ENCODE results near the gene NPIPA7.
"Not testable (repeated sequence)": the region's sequence is repeated elsewhere in the genome, so short reads cannot be mapped to it uniquely, and the experiment has no call there.

The NPIPA7 gene

DNA sequence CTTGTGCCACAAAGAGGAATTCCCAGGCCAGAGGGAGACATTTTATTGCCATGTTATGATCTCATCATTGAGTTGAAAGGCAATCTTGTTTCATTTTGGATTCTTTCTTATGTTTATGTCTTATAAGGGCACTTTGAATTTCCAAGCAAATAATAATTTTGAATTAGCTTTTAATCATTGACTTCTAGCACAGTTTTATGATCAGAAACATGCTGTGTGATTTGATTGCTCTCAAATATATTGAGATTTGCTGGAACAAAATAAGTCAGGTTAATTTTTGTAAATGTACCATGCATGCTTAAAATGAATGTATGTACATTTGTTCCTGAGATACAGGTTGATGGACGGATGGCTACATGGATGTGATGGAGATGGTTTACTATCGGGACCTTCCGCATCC is at the start of gene NPIPA7:
TSS of gene NPIPA7 (plus strand) at position 301 of the 400 bp plus-strand sequence. CDS start 105 bp downstream, outside the sequence.
- DNase-seq = not testable (repeated sequence)

DNA sequence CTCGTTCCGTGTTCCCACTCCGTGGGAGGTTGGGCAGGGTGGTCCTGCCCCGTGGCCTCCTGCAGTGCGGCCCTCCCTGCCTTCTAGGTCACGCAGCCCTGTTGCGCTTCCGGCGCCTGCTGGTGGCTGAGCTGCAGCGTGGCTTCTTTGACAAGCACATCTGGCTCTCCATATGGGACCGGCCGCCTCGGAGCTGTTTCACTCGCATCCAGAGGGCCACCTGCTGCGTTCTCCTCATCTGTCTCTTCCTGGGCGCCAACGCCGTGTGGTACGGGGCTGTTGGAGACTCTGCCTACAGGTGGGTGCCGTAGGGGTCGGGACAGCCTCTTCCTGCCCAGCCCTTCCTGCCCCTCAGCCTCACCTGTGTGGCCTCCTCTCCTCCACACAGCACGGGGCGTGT is 47.5 kb upstream of the NPIPA7 start:
- DNase-seq = peak; percentile 7

DNA sequence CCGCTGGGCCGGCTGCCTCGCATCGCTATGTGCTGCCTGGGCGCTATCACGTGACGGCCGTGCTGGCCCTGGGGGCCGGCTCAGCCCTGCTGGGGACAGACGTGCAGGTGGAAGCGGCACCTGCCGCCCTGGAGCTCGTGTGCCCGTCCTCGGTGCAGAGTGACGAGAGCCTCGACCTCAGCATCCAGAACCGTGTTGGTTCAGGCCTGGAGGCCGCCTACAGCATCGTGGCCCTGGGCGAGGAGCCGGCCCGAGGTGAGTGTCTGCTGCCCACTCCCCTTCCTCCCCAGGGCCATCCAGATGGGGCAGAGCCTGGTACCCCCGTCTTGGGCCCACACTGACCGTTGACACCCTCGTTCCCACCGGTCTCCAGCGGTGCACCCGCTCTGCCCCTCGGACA is 21.4 kb upstream of the NPIPA7 start:
- DNase-seq = not testable (repeated sequence)

DNA sequence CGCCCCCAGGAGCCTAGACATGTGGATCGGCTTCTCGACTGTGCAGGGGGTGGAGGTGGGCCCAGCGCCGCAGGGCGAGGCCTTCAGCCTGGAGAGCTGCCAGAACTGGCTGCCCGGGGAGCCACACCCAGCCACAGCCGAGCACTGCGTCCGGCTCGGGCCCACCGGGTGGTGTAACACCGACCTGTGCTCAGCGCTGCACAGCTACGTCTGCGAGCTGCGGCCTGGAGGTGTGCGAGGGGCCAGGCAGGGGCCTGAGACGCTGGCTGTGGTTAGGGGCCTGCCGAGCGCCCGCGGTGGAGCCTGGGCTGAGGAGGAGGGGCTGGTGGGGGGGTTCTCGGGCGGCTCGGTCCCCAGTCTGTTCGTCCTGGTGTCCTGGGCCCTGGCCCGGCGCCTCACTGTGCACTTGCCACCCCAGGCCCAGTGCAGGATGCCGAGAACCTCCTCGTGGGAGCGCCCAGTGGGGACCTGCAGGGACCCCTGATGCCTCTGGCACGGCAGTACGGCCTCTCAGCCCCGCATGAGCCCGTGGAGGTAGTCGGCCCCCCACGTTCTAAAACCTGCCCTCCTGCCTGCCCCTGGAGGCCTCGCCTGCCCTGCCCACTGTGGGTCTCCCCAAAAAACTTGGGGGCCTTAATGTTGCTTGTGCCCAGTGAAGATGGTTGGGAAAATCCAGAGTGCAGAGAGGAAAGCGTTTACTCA is 20.2 kb upstream of the NPIPA7 start:
- DNase-seq = not testable (repeated sequence)

DNA sequence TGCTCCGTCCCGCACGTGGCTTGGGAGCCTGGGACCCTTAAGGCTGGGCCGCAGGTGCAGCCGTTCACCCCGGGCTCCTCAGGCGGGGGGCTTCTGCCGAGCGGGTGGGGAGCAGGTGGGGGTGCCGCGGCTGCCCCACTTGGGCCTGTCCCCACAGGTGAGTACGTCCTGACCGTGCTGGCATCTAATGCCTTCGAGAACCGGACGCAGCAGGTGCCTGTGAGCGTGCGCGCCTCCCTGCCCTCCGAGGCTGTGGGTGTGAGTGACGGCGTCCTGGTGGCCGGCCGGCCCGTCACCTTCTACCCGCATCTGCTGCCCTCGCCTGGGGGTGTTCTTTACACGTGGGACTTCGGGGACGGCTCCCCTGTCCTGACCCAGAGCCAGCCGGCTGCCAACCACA is 15.3 kb upstream of the NPIPA7 start:
- DNase-seq = not testable (repeated sequence)

DNA sequence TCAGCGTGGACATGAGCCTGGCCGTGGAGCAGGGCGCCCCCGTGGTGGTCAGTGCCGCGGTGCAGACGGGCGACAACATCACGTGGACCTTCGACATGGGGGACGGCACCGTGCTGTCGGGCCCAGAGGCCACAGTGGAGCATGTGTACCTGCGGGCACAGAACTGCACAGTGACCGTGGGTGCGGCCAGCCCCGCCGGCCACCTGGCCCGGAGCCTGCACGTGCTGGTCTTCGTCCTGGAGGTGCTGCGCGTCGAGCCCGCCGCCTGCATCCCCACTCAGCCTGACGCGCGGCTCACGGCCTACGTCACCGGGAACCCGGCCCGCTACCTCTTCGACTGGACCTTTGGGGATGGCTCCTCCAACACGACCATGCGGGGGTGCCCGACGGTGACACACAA is 14.8 kb upstream of the NPIPA7 start:
- DNase-seq = not testable (repeated sequence)

DNA sequence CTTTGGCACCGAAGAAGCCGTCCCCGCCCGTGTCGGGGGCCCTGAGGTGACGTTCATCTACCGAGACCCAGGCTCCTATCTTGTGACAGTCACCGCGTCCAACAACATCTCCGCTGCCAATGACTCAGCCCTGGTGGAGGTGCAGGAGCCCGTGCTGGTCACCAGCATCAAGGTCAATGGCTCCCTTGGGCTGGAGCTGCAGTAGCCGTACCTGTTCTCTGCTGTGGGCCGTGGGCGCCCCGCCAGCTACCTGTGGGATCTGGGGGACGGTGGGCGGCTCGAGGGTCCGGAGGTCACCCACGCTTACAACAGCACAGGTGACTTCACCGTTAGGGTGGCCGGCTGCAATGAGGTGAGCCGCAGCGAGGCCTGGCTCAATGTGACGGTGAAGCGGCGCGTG is 14.2 kb upstream of the NPIPA7 start:
- DNase-seq = not testable (repeated sequence)

DNA sequence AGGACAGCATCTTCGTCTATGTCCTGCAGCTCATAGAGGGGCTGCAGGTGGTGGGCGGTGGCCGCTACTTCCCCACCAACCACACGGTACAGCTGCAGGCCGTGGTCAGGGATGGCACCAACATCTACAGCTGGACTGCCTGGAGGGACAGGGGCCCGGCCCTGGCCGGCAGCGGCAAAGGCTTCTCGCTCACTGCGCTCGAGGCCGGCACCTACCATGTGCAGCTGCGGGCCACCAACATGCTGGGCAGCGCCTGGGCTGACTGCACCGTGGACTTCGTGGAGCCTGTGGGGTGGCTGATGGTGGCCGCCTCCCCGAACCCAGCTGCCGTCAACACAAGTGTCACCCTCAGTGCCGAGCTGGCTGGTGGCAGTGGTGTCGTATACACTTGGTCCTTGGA is 13.6 kb upstream of the NPIPA7 start:
- peak; percentile 7 for DNase-seq

DNA sequence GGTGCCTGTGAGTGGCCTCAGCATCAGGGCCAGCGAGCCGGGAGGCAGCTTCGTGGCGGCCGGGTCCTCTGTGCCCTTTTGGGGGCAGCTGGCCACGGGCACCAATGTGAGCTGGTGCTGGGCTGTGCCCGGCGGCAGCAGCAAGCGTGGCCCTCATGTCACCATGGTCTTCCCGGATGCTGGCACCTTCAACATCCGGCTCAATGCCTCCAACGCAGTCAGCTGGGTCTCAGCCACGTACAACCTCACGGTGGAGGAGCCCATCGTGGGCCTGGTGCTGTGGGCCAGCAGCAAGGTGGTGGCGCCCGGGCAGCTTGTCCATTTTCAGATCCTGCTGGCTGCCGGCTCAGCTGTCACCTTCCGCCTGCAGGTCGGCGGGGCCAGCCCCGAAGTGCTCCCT is 13.1 kb upstream of the NPIPA7 start:
- DNase-seq = not testable (repeated sequence)

DNA sequence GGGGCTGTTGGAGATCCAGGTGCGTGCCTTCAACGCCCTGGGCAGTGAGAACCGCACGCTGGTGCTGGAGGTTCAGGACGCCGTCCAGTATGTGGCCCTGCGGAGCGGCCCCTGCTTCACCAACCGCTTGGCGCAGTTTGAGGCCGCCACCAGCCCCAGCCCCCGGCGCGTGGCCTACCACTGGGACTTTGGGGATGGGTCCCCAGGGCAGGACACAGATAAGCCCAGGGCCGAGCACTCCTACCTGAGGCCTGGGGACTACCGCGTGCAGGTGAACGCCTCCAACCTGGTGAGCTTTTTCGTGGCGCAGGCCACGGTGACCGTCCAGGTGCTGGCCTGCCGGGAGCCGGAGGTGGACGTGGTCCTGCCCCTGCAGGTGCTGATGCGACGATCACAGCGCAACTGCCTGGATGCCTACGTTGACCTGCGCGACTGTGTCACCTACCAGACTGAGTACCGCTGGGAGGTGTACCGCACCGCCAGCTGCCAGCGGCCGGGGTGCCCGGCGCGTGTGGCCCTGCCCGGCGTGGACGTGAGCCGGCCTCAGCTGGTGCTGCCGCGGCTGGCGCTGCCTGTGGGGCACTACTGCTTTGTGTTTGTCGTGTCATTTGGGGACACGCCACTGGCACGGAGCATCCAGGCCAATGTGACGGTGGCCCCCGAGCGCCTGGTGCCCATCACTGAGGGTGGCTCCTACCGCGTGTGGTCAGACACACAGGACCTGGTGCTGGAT is 12.2 kb upstream of the NPIPA7 start:
- peak; percentile 6 for DNase-seq

DNA sequence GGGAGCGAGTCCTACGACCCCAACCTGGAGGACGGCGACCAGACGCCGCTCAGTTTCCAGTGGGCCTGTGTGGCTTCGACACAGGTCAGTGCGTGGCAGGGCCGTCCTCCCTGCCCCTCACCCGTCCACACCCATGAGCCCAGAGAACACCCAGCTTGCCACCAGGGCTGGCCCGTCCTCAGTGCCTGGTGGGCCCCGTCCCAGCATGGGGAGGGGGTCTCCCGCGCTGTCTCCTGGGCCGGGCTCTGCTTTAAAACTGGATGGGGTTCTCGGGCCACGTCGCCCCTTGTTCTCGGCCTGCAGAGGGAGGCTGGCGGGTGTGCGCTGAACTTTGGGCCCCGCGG is 11.7 kb upstream of the NPIPA7 start:
- not testable (repeated sequence) for DNase-seq

DNA sequence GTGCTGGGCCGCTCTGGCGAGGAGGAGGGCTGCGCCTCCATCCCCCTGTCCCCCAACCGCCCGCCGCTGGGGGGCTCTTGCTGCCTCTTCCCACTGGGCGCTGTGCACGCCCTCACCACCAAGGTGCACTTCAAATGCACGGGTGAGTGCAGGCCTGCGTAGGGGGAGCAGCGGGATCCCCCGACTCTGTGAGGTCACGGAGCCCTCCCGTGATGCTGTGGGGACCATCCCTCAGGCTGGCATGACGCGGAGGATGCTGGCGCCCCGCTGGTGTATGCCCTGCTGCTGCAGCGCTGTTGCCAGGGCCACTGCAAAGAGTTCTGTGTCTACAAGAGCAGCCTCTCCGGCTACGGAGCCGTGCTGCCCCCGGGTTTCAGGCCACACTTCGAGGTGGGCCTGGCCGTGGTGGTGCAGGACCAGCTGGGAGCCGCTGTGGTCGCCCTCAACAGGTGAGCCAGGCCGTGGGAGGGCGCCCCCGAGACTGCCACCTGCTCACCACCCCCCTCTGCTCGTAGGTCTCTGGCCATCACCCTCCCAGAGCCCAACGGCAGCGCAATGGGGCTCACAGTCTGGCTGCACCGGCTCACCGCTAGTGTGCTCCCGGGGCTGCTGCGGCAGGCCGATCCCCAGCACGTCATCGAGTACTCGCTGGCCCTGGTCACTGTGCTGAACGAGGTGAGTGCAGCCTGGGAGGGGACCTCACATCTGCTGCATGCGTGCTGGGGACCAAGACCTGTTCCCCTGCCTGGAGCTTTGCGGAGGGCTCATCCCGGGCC is 9.7 kb upstream of the NPIPA7 start:
- DNase-seq = peak; percentile 6

DNA sequence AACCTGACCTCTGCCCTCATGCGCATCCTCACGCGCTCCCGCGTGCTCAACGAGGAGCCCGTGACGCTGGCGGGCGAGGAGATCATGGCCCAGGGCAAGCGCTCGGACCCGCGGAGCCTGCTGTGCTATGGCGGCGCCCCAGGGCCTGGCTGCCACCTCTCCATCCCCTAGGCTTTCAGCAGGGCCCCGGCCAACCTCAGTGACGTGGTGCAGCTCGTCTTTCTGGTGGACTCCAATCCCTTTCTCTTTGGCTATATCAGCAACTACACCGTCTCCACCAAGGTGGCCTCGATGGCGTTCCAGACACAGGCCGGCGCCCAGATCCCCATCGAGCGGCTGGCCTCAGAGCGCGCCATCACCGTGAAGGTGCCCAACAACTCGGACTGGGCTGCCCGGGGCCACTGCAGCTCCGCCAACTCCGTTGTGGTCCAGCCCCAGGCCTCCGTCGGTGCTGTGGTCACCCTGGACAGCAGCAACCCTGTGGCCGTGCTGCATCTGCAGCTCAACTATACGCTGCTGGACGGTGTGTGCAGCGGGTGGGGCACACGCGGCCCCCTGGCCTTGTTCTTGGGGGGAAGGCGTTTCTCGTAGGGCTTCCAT is 7.7 kb upstream of the NPIPA7 start:
- DNase-seq = peak; percentile 7

DNA sequence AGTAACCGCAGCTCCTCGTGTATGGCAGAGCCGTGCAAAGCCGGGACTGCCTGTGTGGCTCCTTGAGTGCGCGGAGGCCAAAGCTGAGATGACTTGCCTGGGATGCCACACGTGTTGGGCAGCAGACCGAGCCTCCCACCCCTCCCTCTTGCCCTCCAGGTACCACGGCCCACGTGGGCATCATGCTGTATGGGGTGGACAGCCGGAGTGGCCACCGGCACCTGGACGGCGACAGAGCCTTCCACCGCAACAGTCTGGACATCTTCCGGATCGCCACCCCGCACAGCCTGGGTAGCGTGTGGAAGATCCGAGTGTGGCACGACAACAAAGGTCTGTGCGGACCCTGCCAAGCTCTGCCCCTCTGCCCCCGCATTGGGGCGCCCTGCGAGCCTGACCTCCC is 4.7 kb upstream of the NPIPA7 start:
- not testable (repeated sequence) for DNase-seq

DNA sequence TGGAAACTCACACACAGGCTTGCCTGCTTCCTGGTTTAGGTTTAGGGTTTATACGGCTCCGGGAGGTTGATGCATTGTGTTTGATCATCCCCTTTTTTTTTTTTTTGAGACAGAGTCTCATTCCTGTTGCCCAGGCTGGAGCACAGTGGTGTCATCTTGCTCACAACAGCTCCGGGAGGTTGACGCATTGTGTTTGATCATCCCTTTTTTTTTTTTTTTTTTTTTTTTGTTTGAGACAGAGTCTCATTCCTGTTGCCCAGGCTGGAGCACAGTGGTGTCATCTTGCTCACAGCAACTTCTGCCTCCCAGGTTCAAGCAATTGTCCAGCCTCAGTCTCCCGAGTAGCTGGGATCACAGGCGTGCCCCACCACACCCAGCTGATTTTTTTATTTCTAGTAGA is 20.7 kb downstream of the NPIPA7 start:
- DNase-seq = not testable (repeated sequence)

DNA sequence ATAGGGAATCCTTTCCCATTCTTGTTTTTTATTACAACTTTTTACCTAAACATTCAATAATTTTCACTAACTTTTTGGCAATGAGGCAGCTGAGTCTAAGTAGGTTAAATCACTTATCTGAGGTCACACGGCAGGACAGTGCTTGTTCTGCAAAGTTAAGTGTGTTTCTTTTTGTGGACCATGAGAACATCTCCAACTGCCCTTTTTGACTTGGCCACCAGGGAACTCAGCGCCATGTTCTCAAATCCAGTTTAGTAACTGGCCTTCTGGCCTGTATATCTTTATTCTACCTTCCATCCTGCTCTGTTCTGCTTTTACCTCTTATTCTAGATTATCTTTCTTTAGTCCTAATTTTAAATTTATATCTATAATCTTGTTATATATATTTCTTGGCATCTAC is 23.4 kb downstream of the NPIPA7 start:
- not testable (repeated sequence) for DNase-seq

DNA sequence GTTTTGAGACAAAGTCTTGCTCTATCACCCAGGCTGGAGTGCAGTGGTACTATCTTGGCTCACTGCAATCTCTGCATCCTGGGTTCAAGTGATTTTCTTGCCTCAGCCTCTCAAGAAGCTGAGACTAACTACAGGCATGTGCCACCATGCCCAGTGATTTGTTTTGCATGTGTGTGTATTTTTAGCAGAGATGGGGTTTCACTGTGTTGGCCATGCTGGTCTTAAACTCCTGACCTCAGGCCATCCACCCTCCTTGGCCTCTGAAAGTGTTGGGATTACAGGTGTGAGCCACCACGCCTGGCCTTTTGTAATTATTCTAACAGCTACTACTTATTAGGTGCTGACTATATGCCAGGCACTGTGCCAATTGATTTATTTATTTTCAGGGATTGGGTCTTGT is 25.3 kb downstream of the NPIPA7 start:
- not testable (repeated sequence) for DNase-seq

DNA sequence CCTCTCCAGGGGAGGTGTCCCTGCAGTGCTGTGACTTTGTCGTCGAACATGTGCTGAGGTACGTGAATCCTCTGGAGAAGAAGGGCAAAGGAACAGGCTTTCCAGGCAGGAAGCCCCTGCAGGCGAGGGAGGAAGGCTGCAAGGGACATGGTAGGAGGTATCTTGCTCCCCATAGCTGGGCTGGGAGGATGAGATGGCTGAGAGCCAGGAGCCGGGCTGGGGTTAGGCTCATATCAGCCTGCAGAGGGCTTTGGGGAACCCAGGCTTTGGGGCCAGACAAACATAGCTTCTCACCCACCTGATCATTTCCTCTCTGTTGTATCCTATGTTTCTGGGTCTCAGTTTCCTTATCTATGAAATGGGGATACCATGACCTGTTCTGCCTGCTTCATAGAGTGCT is 26.5 kb downstream of the NPIPA7 start:
- DNase-seq = not testable (repeated sequence)

DNA sequence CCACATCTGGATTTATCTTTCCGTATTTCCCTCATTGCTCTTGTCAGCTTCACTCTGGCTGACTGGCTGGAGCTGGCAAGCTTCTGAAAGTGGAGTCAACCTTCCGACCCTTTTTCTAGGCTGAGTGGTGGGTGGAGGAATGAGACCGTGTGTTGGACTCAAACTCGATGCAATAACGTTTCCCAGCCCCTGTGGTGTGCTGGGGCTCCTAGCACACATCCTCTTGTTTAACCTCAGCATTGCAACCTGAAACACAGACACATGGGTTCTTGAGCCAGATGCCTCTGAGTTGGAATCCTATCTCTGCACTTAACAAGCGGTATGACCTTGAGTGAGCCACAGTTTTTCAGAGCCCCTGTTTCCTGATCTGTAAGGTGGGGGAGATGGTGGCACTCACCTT is 29.5 kb downstream of the NPIPA7 start:
- not testable (repeated sequence) for DNase-seq

DNA sequence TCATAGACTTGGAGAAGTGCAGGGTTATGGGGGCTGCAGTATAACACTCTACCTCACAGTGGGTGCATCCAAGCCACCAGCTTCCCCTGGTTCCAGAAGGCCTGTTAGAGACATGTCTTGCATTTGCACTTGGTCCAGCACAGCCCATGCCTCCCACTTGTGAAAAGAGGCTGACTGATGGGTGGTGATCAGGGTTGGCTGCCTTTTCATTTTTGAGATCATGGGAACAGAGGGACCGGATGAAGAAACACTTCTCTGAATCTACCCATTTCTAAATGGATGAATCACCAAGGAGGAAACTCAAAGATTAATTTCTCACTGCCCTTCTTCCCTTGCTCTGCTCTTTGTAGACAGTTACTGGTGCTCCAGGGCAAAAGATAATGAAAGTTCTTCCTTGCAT is 34.8 kb downstream of the NPIPA7 start:
- DNase-seq = not testable (repeated sequence)

DNA sequence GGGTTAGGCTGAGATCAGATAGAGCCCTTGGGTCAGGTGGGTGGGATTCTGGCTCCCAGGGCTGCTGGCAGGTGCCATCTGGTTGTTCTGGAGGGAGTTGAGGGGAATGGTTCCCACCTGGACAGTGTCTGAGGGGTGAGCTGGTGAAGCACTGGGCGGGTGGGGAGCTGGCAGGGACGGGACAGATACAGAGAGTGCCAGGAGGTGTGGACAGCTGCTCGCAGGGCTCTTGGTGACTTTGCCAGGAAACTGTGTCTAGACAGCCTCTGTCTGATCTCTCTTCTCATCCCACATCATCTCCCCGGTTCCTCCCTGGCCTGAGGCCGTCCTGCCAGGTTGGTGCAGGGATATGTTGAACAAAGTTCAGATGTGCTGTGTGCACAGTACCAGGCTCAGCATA is 38.1 kb downstream of the NPIPA7 start:
- not testable (repeated sequence) for DNase-seq

DNA sequence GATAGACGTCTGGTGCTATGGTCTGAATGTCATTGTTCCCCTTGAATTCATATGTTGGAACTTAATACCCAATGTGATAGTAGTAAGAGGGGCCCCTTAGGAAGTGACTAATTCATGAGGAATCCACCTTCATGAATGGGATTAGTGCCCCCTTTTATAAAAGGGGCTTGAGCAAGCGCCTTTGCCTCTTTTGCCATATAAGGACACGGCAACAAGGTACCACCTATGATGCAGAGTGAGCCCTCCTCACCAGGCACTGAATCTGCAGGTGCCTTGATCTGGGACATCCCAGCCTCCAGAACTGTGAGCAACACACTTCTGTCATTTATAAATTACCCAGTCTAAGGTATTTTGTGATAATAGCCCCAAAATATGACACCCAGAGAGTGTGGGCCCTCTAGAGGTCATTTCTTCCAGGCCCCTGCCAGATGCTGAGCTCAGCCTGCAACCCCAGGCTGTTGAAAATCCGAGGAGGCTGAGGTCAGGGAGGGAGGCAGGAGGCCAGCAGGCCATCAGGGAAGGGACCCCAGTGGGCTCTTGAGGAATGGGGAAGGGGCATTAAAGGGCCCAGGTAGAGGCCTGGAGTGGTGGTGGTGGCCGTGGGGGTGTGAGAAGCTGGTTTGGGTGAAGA is 39.1 kb downstream of the NPIPA7 start:
- DNase-seq = not testable (repeated sequence)

DNA sequence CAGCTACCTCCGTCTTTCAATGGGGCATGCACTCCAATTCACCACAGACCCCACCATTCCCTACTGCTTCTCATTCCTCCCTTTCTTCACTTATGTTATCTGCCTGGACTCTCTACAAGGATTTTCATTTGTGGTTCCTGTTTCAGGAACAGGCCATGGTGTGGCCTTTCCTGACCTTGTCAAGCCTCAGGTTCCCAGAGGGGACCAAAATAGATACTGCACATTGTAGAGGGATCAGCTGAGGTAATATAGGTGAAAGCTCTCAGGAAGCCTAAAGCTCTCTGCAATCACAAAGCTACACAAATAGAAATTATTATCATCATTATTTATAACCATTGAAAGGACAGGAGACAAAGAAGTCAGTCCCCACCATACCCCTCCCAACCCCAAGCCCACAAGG is 41.6 kb downstream of the NPIPA7 start:
- not testable (repeated sequence) for DNase-seq

Data from activated CD4-positive, alpha-beta T cell treated with anti-CD3 and anti-CD28 coated beads for 1 hour (primary cell).